GM18508 (cell line): ENCODE data around the gene MAN2A1.
"Not testable (repeated sequence)": the region's sequence is repeated elsewhere in the genome, so short reads cannot be mapped to it uniquely, and the experiment has no call there.

ENCODE experiments used
- ATAC-seq: cut with Tn5 transposase; IDR thresholded peaks from one replicate; pipeline ENCODE4 v1.9.1; 2021; ENCODE audit warnings: moderate number of reproducible peaks; ENCODE audit not compliant: insufficient read depth, unreplicated experiment

Gene MAN2A1

DNA sequence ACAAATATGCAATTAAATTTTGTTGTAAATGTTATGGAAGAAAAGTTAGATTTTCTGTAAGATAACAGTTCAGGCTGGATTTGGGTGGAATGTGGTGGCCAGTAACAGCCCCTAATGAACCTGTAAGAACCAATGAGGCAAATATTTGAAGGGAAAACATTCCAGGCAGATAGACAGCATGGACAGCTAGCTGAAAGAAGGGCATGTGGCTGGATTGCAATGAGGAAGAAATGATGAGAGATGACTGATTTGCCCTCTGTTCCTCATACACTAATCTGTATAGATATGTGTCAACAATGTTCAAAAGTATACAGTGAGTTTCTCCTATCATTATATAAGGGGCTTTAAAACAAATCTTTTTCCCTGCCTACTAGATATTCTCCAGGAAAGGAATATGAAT lies 58.8 kb downstream of the MAN2A1 start:
- no peak for ATAC-seq

DNA sequence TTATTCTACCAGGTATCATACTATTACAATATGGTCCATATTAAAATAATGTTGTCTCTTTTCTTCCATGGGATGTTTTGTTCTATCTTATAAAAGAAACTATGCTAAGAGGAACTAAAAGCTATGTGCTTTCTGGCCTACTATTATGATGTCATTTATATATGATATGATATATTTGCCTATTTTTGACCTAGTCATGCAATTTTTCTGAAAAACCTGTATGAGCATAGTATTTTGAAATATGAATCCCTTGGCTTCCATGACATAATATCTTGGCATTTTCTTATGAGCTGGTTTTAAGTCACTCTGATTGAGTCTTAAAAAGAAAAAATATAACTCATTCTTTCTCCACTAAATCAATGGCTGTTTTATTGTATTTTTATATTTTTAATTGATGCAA lies 60.7 kb downstream of the MAN2A1 start:
- no peak for ATAC-seq

DNA sequence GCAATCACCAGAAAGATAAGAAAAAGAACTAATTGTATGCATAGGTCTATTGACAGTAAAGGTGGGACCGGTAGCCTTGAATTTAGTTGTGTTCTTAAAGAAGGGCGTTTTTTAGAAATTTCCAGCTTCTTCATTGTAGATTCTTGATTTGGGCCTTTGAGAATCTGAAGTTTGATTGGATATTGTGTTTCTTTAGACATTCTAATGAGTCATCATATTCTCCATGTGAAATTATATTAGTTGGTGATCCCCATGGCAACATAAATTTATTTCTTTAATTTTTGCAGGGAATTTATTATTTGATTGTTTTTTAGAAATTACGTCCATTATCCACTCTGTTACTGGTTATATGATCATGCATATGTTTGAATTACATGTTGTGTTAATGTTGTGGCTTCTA lies 63.6 kb downstream of the MAN2A1 start:
- no peak for ATAC-seq

DNA sequence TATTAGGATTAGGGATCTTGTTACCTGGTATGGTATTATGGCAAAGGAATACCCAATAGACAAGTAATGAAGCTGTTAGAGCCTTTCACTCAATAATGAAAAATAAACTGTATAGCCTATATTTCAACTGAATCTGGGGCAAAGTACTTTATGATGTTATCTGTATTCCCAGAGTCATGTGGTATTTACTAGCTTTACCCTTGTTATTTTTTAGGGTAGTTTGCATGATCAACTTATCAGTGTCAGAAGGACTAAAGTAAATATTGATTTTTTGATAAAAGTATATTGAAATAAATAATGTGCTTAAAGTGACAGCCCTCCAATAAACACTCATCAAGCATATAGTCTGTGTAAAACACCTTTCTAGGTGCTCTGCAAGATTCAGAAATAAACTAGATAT lies 64.6 kb downstream of the MAN2A1 start:
- no peak for ATAC-seq

DNA sequence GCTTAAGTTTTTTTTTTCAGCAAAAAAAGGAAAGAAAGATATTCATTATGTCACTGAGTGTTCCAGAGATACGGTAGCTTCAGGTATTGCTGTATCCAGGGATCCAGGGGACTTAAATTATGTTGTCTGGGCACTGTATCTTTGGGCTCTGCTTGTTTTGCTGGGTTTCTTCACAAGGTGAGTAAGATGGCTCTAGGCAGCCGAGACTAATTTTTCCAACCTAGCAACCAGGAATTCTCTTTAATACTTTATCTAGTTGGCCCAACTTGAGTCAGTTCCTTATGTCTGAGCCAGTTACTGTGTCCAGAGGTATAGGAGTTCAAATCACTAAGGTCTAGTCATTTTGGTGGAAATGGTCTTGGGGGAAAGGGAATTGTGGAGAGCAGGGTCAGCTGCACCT lies 66.0 kb downstream of the MAN2A1 start:
- no peak for ATAC-seq

DNA sequence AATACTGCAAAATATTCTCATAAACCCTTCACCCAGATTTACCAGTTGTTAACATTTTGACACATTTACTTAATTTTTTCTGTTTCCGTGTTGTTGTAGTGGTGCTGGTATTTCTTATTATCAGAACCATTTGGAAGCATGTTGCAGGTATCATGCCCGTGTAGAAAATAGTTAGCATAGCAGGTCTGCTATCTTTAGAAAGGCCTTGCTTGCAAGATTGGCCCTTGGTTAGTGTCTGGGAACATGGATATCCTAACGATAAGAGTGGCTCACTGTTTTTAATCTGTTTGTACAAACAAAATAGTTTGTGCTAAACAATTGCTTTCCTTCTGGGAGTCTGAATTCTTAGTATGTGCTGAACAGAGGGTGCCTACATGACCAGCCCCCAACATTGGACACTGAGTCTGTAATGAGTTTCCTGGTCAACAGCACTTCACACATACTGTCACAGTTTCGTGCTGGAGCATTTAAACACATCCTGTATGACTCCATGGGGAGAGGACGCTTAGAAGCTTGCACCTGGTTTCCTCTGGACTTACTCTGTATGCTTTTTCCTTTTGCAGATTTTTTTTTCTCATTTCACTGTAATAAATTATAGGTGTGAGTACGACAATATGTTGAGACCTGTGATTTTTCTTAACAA lies 66.9 kb downstream of the MAN2A1 start:
- no peak for ATAC-seq

DNA sequence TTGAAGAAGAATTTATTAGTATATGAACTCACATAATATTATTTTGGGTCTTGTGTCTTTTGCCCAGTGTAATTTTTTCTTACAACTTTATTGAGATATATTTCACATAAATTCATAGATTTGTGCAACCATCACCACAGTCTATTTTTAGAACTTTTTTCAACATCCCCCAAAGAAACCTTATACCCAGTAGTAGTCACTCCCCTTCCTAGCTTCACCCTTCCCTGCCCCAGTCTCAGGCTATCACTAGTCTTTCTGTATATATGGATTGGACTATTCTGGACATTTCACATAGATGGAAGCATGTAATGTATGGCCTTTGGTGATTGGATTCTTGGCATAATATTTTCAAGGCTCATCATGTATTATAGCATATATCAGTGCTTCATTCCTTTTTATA lies 67.8 kb downstream of the MAN2A1 start:
- ATAC-seq, result no peak

DNA sequence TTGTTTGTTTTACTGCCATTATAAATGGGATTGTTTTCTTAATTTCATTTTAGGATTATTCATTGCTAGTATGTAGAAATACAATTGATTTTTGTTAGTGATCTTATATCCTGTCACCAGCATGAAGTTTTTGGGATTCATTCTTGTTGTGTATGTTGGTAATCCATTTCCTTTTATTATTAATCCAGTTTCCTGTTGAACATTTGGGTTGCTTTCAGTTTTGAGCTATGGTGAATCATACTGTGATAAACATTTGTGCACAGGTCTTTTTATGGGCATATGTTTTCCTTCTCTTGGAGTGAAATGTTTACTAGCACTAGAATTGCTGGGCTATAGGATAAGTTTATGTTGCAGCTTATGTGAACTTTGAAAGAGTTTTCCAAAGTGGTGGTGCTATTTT lies 69.6 kb downstream of the MAN2A1 start:
- no peak for ATAC-seq

DNA sequence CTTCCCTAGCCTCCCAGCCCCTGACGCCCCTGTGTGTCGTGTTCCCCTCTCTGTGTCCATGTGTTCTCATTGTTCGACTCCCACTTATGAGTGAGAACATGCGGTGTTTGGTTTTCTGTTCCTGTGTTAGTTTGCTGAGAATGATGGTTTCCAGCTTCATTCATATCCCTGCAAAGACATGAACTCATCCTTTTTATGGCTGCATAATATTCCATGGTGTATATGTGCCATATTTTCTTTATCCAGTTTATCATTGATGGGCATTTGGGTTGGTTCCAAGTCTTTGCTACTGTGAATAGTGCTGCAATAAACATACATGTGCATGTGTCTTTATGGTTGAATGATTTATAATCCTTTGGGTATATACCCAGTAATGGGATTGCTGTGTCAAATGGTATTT lies 70.4 kb downstream of the MAN2A1 start:
- ATAC-seq, result not testable (repeated sequence)

DNA sequence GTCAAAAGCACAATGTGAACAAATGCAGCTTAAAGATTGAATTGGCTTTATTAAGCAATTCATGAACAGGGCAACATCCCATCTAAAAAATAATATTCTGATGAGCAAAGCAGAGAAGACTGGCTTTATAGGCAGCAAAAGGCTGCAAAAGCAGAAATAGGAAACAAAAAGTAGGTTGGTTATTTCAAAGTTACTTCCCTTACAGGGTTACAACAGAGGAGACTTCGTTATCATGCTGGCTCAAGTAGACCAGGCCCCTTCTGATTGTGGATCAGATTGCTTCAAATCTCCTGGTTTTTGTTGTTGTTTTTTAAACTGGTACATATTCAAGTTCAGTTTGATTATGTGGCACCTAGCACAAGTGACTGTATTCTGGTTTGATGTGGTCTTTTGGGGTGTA lies 73.1 kb downstream of the MAN2A1 start:
- ATAC-seq, result no peak

DNA sequence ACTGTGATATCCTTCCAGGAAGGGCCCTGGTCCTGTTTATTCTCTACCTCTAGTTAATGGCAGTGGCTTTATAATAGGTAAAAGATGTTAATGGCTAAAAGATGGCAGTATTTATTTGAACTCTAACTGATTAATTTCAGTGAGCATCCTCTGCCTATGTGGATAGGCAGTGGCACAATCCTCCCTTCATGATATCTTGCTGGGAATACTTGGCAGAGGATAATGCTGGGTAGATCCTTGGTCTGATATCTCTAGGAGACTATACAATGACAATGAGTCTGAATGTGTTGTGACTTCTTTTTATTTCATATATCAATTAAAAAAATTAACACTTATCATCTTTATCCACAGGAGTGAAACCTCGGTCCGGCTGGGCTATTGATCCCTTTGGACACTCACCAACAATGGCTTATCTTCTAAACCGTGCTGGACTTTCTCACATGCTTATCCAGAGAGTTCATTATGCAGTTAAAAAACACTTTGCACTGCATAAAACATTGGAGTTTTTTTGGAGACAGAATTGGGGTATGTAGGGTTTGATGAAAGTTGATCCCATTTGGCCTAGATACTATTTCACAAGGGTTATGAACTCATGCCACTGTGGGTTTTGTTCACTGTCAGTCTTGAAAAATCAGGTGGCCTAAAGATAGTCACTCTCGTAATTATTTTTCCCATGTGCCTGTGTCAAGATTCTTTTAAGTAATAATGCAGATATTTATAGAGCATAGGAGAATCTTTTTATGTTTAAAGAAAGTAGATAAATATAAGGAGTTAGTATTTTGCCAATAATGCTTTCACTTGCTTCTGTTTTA lies 77.7 kb downstream of the MAN2A1 start:
- no peak for ATAC-seq

DNA sequence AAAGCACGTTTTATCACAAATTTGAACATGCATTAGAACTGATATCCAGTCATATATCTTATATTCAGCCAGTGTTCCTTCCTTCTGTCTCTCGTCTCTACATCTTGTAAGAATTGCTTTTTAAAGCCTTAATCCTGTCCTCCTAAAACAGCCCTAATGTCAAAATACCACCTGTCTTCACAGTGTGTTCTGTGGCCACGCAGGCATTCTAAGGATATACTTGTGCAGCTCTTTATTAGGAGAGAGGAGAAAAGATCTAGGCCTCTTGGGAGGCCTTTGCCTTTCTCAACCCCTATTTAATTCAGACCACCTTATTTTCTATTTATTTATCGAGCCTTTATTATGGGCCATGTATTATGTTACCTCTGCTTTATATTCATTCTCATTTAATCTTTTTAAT lies 78.3 kb downstream of the MAN2A1 start:
- ATAC-seq, result no peak

DNA sequence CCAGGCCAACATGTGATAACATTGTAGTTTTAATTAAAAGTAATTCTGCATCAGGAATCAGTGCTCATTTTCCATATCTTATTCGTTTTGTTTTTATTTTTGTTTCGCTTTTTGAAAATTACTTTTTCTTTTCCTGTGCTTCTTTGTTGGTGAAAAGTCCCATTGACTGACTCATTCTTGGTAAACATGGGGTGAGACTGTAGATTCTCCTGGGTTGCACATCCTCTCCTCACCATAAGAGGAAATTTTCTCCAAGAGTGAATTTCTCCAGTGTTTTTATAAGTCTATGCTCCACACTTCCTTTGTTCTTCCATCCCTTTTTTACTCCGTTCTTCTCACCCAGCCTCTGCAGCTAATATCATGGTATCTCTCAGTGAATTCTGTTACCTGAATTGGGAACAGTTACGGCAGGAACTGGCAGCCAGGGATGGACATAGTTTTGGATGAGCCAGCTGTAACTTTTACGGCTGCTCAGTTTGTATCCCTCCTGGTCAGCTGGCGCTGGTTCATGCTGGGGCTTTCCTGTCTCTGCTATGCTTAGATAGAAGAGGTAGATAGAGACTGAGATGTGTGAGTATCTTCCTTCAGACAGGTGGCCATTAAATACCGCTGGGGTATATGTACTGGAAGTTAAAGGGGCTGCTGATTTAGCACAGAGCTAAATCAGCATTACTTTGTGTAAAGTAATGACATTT lies 80.0 kb downstream of the MAN2A1 start:
- ATAC-seq, result no peak

DNA sequence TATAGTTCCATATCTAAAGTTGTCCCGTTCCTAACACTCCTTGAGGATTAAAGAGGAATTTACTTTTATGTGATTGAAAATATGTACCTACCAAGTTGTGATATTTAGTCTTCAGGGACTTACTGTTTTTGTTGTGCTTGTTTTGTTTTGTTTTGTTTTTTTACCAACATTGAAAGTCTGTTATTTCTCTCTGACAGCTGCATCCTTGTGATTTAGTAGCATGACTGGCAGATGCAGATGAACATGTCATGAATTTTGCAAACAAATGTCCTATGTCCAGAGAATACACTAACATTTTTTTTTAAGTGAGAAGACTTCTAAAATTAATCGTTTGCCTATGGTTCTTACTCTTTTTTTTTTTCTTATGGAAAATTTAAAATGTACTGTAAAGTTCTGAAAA lies 85.4 kb downstream of the MAN2A1 start:
- no peak for ATAC-seq

DNA sequence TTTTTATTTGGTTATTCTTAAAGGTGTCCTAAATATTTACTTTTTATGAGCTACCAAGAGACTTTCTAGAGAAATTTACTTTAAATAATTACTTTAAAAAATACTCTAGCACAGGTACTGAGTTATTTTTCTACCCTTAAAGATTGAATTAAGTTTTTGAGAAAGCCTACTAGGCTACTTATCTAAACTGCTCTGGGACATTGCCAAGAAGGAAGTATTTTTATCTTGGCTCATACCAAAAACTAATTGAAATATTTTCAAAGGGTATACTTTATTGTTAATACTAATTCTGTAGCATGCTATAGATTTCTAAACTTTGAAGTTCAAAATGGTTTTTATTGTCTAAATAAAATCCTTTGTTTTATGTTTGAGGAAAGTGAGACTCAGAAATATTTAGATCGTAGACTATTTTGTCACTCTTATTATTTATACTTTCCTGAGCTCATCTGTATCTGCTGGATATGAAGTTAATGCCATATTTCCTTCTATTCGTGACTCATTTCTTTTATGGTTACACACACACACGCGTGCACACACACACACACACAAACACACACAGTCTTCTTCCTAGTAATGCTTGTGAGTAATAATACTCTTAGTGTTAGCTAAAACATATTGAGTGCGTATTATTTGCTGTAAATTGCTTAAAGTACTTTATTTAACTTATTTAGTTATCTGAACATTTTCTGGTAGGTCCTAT lies 89.5 kb downstream of the MAN2A1 start:
- ATAC-seq, result no peak

DNA sequence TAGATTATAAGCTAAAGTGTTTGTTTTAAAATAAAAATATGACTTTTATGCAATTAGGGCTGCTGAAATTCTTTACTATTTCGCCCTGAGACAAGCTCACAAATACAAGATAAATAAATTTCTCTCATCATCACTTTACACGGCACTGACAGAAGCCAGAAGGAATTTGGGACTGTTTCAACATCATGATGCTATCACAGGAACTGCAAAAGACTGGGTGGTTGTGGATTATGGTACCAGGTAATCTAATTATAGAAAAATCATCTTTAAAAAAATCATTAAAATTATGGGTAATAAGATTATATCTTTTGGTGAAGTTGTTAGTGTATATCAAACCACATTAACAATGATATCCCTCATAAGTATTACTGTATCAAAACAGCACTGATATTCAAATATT lies 95.0 kb downstream of the MAN2A1 start:
- no peak for ATAC-seq

DNA sequence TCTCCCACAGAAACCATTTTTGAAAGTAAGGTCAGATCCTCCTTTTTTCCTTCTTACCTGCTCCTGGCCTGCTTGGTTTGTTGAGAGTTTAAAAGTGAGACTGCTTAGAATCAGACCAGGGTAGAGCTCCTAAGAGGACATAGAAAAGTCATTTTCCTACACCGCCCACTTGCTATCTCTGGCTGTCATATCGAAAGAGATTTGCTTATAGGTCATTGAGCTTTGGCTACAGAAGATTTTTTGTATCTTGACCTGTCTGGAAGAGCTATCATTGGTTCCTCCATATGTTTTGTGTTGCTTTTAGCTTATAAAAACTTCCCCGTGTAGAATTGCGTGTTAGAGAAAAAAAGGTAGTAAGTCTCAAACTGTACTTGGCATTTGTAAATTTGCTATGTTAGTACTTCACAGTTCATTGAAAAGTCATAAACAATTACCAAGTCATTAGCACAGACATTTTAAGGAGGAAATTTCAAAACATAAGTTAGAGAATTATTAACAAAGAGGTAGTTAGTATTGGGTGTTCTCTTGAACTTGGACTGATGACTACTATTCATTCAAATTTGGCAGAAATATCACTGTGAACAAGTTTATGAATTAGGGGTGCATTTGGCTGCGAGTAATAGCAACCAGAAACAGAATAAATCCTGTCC lies 96.6 kb downstream of the MAN2A1 start:
- no peak for ATAC-seq

DNA sequence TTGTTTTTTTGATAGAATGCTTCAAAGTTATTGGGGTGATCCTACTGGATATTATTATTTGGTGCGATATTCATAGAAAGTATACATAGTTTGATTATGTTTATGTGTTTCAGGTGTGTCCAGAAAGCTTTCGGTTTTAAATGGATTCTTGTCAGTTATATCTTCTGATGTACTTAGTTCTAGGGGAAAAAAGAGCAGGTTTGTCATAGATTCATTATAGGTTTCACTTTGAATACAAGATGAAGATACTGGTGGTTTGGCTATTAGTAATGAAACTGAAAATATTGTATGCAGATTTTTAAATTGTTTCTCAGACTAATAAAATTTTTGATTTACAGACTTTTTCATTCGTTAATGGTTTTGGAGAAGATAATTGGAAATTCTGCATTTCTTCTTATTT lies 98.9 kb downstream of the MAN2A1 start:
- ATAC-seq, result peak; percentile 96

DNA sequence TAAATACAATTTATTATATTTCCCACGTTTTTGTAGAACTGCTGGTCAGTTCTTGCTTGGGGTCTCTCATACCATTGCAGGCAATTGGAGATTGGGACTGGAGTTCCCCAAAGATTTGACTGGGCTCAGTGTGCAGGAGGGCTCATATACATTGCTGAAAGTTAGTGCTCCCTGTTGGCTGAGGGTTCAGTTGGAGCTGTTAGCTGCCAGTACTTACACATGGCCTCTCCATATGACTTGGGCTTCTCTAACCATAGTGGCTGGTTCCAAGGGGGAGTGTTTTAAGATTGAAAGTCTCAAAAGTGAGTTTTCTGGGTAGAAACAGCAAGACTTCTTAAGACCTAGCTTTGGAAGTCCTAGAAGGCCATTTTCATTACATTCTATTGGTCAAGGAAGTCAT lies 102.9 kb downstream of the MAN2A1 start:
- no peak for ATAC-seq

DNA sequence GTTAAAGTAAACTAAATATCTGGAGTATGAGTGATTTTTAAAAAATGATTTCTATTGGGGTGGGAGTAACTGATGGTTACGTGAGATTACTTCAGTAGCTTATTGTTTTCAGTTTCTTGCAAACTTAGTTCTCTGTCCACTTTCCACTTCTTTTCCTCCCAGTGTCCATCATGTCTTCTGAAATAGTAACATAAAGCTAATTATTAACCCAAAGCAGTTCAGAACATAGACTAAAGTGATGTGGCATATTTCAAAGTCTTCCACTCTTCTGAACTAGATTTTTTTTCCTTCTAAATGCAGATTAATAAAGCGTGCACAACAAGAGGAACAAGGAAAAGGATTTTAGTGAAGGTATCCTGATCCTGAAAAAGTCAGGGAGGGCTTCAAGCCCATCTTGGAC lies 114.1 kb downstream of the MAN2A1 start:
- ATAC-seq, result no peak
